Measurements from ENCODE around the gene PCDHGA8.

Gene PCDHGA8

DNA sequence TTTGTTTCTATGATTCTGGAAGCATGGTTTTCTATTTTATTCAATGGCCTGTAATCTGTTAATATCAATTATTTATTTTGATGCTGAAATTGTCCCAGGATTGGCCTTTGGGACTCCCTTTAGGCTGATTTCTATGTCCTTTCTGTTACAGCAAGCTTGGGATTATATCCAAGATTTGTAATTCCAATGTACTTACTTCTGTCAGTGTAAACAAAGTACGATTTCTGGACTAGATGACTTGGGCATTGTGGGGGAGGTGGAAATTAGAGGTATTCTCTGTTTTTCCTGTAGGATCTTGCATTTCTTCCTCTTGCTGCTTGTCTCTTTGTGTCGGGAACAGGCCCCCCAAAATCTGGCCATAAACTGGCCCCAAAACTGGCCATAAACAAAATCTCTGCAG, 41.6 kb downstream of the PCDHGA8 start:
- H3K9me3 ChIP-seq (ENCODE audit: insufficient read depth, low read length) = no peaks in the 10 kb centered on the region

DNA sequence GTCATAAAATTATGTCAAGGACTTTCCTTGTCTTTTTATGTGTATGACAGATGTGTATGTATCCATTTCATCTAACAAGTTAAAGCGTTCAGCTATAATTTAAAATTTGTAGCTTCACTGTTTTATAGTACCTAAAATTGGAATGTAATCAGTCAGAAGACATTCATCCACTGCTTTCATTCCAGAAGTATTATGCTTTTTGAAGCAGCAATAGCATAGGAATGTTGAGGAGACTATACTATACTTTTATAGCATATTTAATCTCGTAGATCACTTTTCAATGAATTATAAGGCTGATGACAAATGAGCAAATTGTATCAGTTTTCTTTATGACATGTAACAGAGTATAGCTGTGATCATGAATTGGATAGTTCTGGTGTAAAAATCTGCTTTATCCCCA, 44.8 kb downstream of the PCDHGA8 start:
- Histone ChIP-seq H2AFZ (ENCODE audit: low read depth, low read length) (no peak overlapping the region), H3K36me3 (replicated peaks; ENCODE audit: low read depth, low read length) (no peaks in the 10 kb centered on the region), H4K20me1 (ENCODE audit: insufficient read depth, low read length) (no peaks in the 10 kb centered on the region), H3K4me2 (ENCODE audit: low read length) (no peak overlapping the region), H3K9ac (ENCODE audit: low read length) (no peak overlapping the region), H3K27me3 (ENCODE audit: low read depth, low read length) (peaks cover 5% of the 10 kb centered on the region; the same call in 1 of the 2 replicates), H3K4me3 (ENCODE audit: low read length) (no peak overlapping the region), H3K9me3 (ENCODE audit: insufficient read depth, low read length) (no peaks in the 10 kb centered on the region), H3K79me2 (ENCODE audit: low read length) (no peaks in the 10 kb centered on the region), H3K27ac (ENCODE audit: low read length) (no peak overlapping the region), H3K4me1 (ENCODE audit: low read length) (no peaks in the 10 kb centered on the region)
- TF ChIP-seq EZH2phosphoT487 (IDR thresholded peaks at IDR 0.05; ENCODE audit: low read depth) = no peak
- TF ChIP-seq, protein P1, sequence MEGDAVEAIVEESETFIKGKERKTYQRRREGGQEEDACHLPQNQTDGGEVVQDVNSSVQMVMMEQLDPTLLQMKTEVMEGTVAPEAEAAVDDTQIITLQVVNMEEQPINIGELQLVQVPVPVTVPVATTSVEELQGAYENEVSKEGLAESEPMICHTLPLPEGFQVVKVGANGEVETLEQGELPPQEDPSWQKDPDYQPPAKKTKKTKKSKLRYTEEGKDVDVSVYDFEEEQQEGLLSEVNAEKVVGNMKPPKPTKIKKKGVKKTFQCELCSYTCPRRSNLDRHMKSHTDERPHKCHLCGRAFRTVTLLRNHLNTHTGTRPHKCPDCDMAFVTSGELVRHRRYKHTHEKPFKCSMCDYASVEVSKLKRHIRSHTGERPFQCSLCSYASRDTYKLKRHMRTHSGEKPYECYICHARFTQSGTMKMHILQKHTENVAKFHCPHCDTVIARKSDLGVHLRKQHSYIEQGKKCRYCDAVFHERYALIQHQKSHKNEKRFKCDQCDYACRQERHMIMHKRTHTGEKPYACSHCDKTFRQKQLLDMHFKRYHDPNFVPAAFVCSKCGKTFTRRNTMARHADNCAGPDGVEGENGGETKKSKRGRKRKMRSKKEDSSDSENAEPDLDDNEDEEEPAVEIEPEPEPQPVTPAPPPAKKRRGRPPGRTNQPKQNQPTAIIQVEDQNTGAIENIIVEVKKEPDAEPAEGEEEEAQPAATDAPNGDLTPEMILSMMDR (IDR thresholded peaks at IDR 0.05; ENCODE audit: low read depth, low read length) = no peak

More for the DNA sequence above, 41.6 kb downstream of the PCDHGA8 start:
- Histone ChIP-seq H3K4me3 (ENCODE audit: low read length) (no peak overlapping the region), H3K9ac (ENCODE audit: low read length) (no peak overlapping the region), H3K36me3 (replicated peaks; ENCODE audit: low read depth, low read length) (no peaks in the 10 kb centered on the region), H4K20me1 (ENCODE audit: insufficient read depth, low read length) (no peaks in the 10 kb centered on the region), H3K79me2 (ENCODE audit: low read length) (no peaks in the 10 kb centered on the region), H2AFZ (ENCODE audit: low read depth, low read length) (no peak overlapping the region), H3K4me1 (ENCODE audit: low read length) (no peaks in the 10 kb centered on the region), H3K27ac (ENCODE audit: low read length) (no peak overlapping the region), H3K27me3 (ENCODE audit: low read depth, low read length) (peaks cover 5% of the 10 kb centered on the region; the same call in 1 of the 2 replicates), H3K4me2 (ENCODE audit: low read length) (no peak overlapping the region)
- TF ChIP-seq, protein P1 (IDR thresholded peaks at IDR 0.05; ENCODE audit: low read depth, low read length) = no peak
- TF ChIP-seq EZH2phosphoT487 (IDR thresholded peaks at IDR 0.05; ENCODE audit: low read depth) = no peak

DNA sequence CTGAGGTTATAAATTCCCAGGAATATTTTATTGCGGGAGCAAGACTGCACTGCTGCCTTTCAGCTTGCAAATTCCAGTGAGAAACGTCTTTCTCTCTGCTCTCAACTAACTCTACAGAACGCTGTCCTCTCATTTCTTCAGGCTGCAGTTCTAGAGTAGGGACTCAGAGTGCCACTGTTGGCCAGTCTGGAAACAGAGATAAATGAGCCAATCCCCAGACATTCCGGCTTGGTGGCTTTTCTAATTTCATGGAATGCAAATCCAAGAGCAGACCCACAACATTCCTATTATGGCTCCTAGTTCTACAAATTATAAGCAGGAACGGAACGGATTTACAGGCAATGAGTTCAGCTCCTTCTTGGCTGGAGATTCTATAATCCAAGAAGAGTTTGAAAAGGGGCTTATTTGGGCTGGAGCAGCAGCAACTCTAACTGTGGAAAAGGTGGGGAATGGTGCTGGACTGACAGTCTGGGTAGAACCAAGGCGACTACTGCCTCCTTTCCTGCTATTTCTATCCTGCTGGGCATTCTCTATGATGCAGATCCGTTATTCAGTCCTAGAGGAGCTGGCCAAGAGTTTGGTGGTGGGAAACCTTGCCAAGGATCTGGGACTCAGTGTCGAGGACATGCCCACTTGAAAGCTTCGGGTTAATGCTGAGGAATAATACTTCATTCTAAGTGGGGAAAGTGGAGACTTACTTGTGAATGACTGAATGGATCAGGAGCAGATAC, 47.1 kb downstream of the PCDHGA8 start:
- Histone ChIP-seq H2AFZ (ENCODE audit: low read depth, low read length) (no peak overlapping the region), H3K27me3 (ENCODE audit: low read depth, low read length) (peaks cover 5% of the 10 kb centered on the region; the same call in 1 of the 2 replicates), H3K9me3 (ENCODE audit: insufficient read depth, low read length) (no peaks in the 10 kb centered on the region), H3K36me3 (replicated peaks; ENCODE audit: low read depth, low read length) (no peaks in the 10 kb centered on the region), H3K9ac (ENCODE audit: low read length) (no peak overlapping the region), H3K4me1 (ENCODE audit: low read length) (no peaks in the 10 kb centered on the region), H3K4me2 (ENCODE audit: low read length) (no peak overlapping the region), H3K27ac (ENCODE audit: low read length) (no peak overlapping the region), H3K4me3 (ENCODE audit: low read length) (no peak overlapping the region), H3K79me2 (ENCODE audit: low read length) (no peaks in the 10 kb centered on the region), H4K20me1 (ENCODE audit: insufficient read depth, low read length) (no peaks in the 10 kb centered on the region)
- no peak for TF ChIP-seq EZH2phosphoT487 (IDR thresholded peaks at IDR 0.05; ENCODE audit: low read depth)
- TF ChIP-seq, protein P1 (IDR thresholded peaks at IDR 0.05; ENCODE audit: low read depth, low read length) = no peak

GRCh38 chr5:141440341-141440740, 47.9 kb downstream of the PCDHGA8 start:
- Histone ChIP-seq H3K36me3 (replicated peaks; ENCODE audit: low read depth, low read length) (no peaks in the 10 kb centered on the region), H3K27ac (ENCODE audit: low read length) (no peak overlapping the region), H3K9ac (ENCODE audit: low read length) (no peak overlapping the region), H3K9me3 (ENCODE audit: insufficient read depth, low read length) (no peaks in the 10 kb centered on the region), H3K27me3 (ENCODE audit: low read depth, low read length) (peaks cover 5% of the 10 kb centered on the region; the same call in 1 of the 2 replicates), H2AFZ (ENCODE audit: low read depth, low read length) (no peak overlapping the region), H3K4me2 (ENCODE audit: low read length) (no peak overlapping the region), H3K4me1 (ENCODE audit: low read length) (no peaks in the 10 kb centered on the region), H3K79me2 (ENCODE audit: low read length) (no peaks in the 10 kb centered on the region), H4K20me1 (ENCODE audit: insufficient read depth, low read length) (no peaks in the 10 kb centered on the region), H3K4me3 (ENCODE audit: low read length) (no peak overlapping the region)
- TF ChIP-seq, protein P1 (IDR thresholded peaks at IDR 0.05; ENCODE audit: low read depth, low read length) = no peak
- no peak for TF ChIP-seq EZH2phosphoT487 (IDR thresholded peaks at IDR 0.05; ENCODE audit: low read depth)

All from OCI-LY3 (cell line).